GM23338 (cell line): ENCODE results near the gene DAPK1. TPM values are rescaled to one million over a fixed set of nuclear protein-coding genes. Genes with fewer than 3 reads are reported as not detected.

Experiments
- ATAC-seq: fragments of 200-7000 bp; cut with Tn5 transposase; 3 replicates; pipeline ENCODE4 v1.9.1; 2020
- DNase-seq: peaks from one replicate; pipeline ENCODE4 v3.0.0-alpha.2; 2015; ENCODE audit warnings: low spot score
- H2AFZ ChIP-seq: fragments of 200-600 bp; sonication (generic); 2 replicates; pipeline ENCODE4 v1.8.0; 2016; ENCODE audit warnings: antibody characterized with exemption, mild to moderate bottlenecking, moderate library complexity
- H3F3A ChIP-seq: fragments of 200-600 bp; sonication (generic); replicated peaks from 2 replicates; pipeline ENCODE4 v1.8.0; 2017; ENCODE audit warnings: antibody characterized with exemption, mixed run types, low read depth
- H3K27ac ChIP-seq: fragments of 200-600 bp; sonication (generic); 2 replicates; pipeline ENCODE4 v1.6.1; 2016; ENCODE audit warnings: low read depth
- H3K27me3 ChIP-seq: fragments of 200-600 bp; sonication (generic); 2 replicates; pipeline ENCODE4 v1.8.0; 2016; ENCODE audit warnings: mild to moderate bottlenecking, mixed run types, moderate library complexity; ENCODE audit not compliant: insufficient read depth
- H3K36me3 ChIP-seq: fragments of 200-600 bp; sonication (generic); 2 replicates; pipeline ENCODE4 v1.8.0; 2016; ENCODE audit warnings: mild to moderate bottlenecking; ENCODE audit not compliant: insufficient read depth
- H3K4me1 ChIP-seq: fragments of 200-600 bp; sonication (generic); 2 replicates; pipeline ENCODE4 v1.8.0; 2016; ENCODE audit warnings: mild to moderate bottlenecking, moderate library complexity; ENCODE audit not compliant: insufficient read depth
- H3K4me2 ChIP-seq: fragments of 200-600 bp; sonication (generic); 2 replicates; pipeline ENCODE4 v1.7.1; 2017; ENCODE audit warnings: mixed run types
- H3K4me3 ChIP-seq: fragments of 200-600 bp; sonication (generic); 2 replicates; pipeline ENCODE4 v1.6.1; 2016; ENCODE audit warnings: mixed run types
- H3K79me2 ChIP-seq: fragments of 200-600 bp; sonication (generic); replicated peaks from 2 replicates; pipeline ENCODE4 v1.8.0; 2017; ENCODE audit warnings: mild to moderate bottlenecking; ENCODE audit not compliant: insufficient read depth
- H3K9me2 ChIP-seq: fragments of 200-600 bp; sonication (generic); 2 replicates; pipeline ENCODE4 v1.8.0; 2017; ENCODE audit not compliant: insufficient read depth
- H4K20me1 ChIP-seq: fragments of 200-600 bp; sonication (generic); replicated peaks from 2 replicates; pipeline ENCODE4 v1.8.0; 2017; ENCODE audit warnings: mild to moderate bottlenecking; ENCODE audit not compliant: insufficient read depth
- H3K27ac Mint-ChIP-seq: 2 replicates; pipeline ENCODE4 v1.8.0; 2020; ENCODE audit warnings: inconsistent platforms, mild to moderate bottlenecking, moderate library complexity, mixed read lengths
- H3K27me3 Mint-ChIP-seq: 3 replicates; pipeline ENCODE4 v1.8.0; 2022; ENCODE audit warnings: low read depth, mild to moderate bottlenecking, moderate library complexity, mixed read lengths, inconsistent platforms; ENCODE audit not compliant: insufficient read depth, poor library complexity
- H3K36me3 Mint-ChIP-seq: 3 replicates; pipeline ENCODE4 v1.8.0; 2021; ENCODE audit warnings: low read depth, mild to moderate bottlenecking, inconsistent platforms, moderate library complexity, mixed read lengths
- H3K4me1 Mint-ChIP-seq: 3 replicates; pipeline ENCODE4 v1.8.0; 2020; ENCODE audit warnings: mild to moderate bottlenecking, inconsistent platforms, mixed read lengths
- H3K4me3 Mint-ChIP-seq: 3 replicates; pipeline ENCODE4 v1.8.0; 2021; ENCODE audit warnings: moderate library complexity, mild to moderate bottlenecking, inconsistent platforms, mixed read lengths
- H3K9me3 Mint-ChIP-seq: 3 replicates; pipeline ENCODE4 v1.8.0; 2020; ENCODE audit warnings: moderate library complexity, mild to moderate bottlenecking, inconsistent platforms, mixed read lengths
- CREB1 ChIP-seq: fragments of 250-450 bp; sonication (Bioruptor Pico); IDR thresholded peaks from 2 replicates; pipeline ENCODE4 v1.5.0; 2020; ENCODE audit warnings: low read depth, mild to moderate bottlenecking, moderate library complexity
- ETS1 ChIP-seq: IDR thresholded peaks from 2 replicates; pipeline ENCODE4 v1.6.1; 2016; ENCODE audit warnings: antibody characterized with exemption
- EZH2 ChIP-seq: fragments of 200-600 bp; sonication (generic); IDR thresholded peaks from one replicate; pipeline ENCODE4 v1.8.0; 2017; ENCODE audit warnings: antibody characterized with exemption, mild to moderate bottlenecking, low read depth; ENCODE audit not compliant: unreplicated experiment
- EZH2phosphoT487 ChIP-seq: fragments of 200-600 bp; sonication (generic); IDR thresholded peaks from one replicate; pipeline ENCODE4 v1.8.1; 2018; ENCODE audit warnings: antibody characterized with exemption; ENCODE audit not compliant: unreplicated experiment
- JUNB ChIP-seq: IDR thresholded peaks from one replicate; pipeline ENCODE4 v1.6.1; 2016; ENCODE audit warnings: antibody characterized with exemption; ENCODE audit not compliant: unreplicated experiment
- NANOG ChIP-seq: IDR thresholded peaks from 2 replicates; pipeline ENCODE4 v1.6.1; 2016; ENCODE audit warnings: antibody characterized with exemption, borderline replicate concordance
- POLR2AphosphoS5 ChIP-seq: IDR thresholded peaks from 2 replicates; pipeline ENCODE4 v1.6.1; 2016; ENCODE audit warnings: antibody characterized with exemption, low read depth
- REST ChIP-seq: IDR thresholded peaks from one replicate; pipeline ENCODE4 v1.6.1; 2018; ENCODE audit warnings: antibody characterized with exemption; ENCODE audit not compliant: unreplicated experiment
- STAT1 ChIP-seq: IDR thresholded peaks from one replicate; pipeline ENCODE4 v1.6.1; 2016; ENCODE audit warnings: antibody characterized with exemption; ENCODE audit not compliant: unreplicated experiment
- ZNF114 ChIP-seq: fragments of 250-450 bp; sonication (Bioruptor Pico); IDR thresholded peaks from 2 replicates; pipeline ENCODE4 v1.5.0; 2020; ENCODE audit warnings: mild to moderate bottlenecking, moderate library complexity
- ZNF331 ChIP-seq: fragments of 250-450 bp; sonication (Bioruptor Pico); IDR thresholded peaks from 2 replicates; pipeline ENCODE4 v1.5.0; 2020; ENCODE audit warnings: low read depth, mild to moderate bottlenecking, moderate library complexity
- polyA plus RNA-seq: library from polyadenylated mRNA; unstranded; fragments of >200 nt; fragmentation: Nextera tagmentation; extraction: Ambion mirVana; gene quantifications from 2 replicates; pipeline ENCODE4 v1.2.1, GENCODE V29; 2016
- total RNA-seq: library from RNA; depleted of rRNA; stranded (reverse); fragments of >200 nt; shearing (Covaris generic); gene quantifications from 2 replicates; pipeline ENCODE4 v1.2.3, GENCODE V29; 2014
- TF ChIP-seq, protein P1 (sequence below), 2 experiments: fragments of 200-600 bp in 1 of 2; sonication (generic) in 1 of 2; conservative IDR thresholded peaks; 2 replicates each; pipeline versions ENCODE4 v1.5.1 to v1.6.1; 2016 to 2017; ENCODE audit warnings: antibody characterized with exemption in 2 of 2, low read depth in 2 of 2, mild to moderate bottlenecking in 2 of 2, moderate library complexity in 1 of 2
- TF ChIP-seq, protein P2 (sequence below): fragments of 250-450 bp; sonication (Bioruptor Pico); IDR thresholded peaks from 2 replicates; pipeline ENCODE4 v1.5.0; 2020; ENCODE audit warnings: mild to moderate bottlenecking, moderate library complexity

Gene DAPK1
- total and polyA plus RNA-seq, 2 experiments from 2014 or later: 37.0 to 134 TPM

GRCh38 chr9:87713278-87713987, 215.8 kb downstream of the DAPK1 start:
- H3K27ac ChIP-seq: no peak overlapping the region
- no peaks in the 10 kb centered on the region for H3K4me1 ChIP-seq
- H3K4me3 ChIP-seq: no peak overlapping the region
- Mint-ChIP-seq H3K4me1 (no peaks in the 10 kb centered on the region), H3K36me3 (peaks cover 5% of the 10 kb centered on the region; the same call in 2 of the 3 replicates), H3K9me3 (no peaks in the 10 kb centered on the region), H3K4me3 (no peak overlapping the region), H3K27me3 (peaks cover 8% of the 10 kb centered on the region), H3K27ac (peak overlapping the region; percentile 75; the same call in 1 of the 2 replicates)
- no peak overlapping the region for H3K4me2 ChIP-seq
- H3K27me3 ChIP-seq: no peaks in the 10 kb centered on the region
- peaks cover 4% of the 10 kb centered on the region; the same call in 1 of the 2 replicates for H3F3A ChIP-seq
- H4K20me1 ChIP-seq: no peaks in the 10 kb centered on the region; the same call in 1 of the 2 replicates
- no peak overlapping the region for H2AFZ ChIP-seq
- no peak for TF ChIP-seq JUNB
- no peak for TF ChIP-seq NANOG
- TF ChIP-seq CREB1 (CRISPR knock-in tag): no peak
- TF ChIP-seq POLR2AphosphoS5: no peak
- no peak for TF ChIP-seq ZNF114 (CRISPR knock-in tag)
- TF ChIP-seq ZNF331 (CRISPR knock-in tag): no peak
- TF ChIP-seq ETS1: no peak
- TF ChIP-seq, protein P1, sequence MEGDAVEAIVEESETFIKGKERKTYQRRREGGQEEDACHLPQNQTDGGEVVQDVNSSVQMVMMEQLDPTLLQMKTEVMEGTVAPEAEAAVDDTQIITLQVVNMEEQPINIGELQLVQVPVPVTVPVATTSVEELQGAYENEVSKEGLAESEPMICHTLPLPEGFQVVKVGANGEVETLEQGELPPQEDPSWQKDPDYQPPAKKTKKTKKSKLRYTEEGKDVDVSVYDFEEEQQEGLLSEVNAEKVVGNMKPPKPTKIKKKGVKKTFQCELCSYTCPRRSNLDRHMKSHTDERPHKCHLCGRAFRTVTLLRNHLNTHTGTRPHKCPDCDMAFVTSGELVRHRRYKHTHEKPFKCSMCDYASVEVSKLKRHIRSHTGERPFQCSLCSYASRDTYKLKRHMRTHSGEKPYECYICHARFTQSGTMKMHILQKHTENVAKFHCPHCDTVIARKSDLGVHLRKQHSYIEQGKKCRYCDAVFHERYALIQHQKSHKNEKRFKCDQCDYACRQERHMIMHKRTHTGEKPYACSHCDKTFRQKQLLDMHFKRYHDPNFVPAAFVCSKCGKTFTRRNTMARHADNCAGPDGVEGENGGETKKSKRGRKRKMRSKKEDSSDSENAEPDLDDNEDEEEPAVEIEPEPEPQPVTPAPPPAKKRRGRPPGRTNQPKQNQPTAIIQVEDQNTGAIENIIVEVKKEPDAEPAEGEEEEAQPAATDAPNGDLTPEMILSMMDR (conservative IDR thresholded peaks at IDR 0.05; ENCODE audit: low read depth in 2 of 2): no peak
- TF ChIP-seq REST: no peak
- no peak for TF ChIP-seq STAT1
- TF ChIP-seq, protein P2, sequence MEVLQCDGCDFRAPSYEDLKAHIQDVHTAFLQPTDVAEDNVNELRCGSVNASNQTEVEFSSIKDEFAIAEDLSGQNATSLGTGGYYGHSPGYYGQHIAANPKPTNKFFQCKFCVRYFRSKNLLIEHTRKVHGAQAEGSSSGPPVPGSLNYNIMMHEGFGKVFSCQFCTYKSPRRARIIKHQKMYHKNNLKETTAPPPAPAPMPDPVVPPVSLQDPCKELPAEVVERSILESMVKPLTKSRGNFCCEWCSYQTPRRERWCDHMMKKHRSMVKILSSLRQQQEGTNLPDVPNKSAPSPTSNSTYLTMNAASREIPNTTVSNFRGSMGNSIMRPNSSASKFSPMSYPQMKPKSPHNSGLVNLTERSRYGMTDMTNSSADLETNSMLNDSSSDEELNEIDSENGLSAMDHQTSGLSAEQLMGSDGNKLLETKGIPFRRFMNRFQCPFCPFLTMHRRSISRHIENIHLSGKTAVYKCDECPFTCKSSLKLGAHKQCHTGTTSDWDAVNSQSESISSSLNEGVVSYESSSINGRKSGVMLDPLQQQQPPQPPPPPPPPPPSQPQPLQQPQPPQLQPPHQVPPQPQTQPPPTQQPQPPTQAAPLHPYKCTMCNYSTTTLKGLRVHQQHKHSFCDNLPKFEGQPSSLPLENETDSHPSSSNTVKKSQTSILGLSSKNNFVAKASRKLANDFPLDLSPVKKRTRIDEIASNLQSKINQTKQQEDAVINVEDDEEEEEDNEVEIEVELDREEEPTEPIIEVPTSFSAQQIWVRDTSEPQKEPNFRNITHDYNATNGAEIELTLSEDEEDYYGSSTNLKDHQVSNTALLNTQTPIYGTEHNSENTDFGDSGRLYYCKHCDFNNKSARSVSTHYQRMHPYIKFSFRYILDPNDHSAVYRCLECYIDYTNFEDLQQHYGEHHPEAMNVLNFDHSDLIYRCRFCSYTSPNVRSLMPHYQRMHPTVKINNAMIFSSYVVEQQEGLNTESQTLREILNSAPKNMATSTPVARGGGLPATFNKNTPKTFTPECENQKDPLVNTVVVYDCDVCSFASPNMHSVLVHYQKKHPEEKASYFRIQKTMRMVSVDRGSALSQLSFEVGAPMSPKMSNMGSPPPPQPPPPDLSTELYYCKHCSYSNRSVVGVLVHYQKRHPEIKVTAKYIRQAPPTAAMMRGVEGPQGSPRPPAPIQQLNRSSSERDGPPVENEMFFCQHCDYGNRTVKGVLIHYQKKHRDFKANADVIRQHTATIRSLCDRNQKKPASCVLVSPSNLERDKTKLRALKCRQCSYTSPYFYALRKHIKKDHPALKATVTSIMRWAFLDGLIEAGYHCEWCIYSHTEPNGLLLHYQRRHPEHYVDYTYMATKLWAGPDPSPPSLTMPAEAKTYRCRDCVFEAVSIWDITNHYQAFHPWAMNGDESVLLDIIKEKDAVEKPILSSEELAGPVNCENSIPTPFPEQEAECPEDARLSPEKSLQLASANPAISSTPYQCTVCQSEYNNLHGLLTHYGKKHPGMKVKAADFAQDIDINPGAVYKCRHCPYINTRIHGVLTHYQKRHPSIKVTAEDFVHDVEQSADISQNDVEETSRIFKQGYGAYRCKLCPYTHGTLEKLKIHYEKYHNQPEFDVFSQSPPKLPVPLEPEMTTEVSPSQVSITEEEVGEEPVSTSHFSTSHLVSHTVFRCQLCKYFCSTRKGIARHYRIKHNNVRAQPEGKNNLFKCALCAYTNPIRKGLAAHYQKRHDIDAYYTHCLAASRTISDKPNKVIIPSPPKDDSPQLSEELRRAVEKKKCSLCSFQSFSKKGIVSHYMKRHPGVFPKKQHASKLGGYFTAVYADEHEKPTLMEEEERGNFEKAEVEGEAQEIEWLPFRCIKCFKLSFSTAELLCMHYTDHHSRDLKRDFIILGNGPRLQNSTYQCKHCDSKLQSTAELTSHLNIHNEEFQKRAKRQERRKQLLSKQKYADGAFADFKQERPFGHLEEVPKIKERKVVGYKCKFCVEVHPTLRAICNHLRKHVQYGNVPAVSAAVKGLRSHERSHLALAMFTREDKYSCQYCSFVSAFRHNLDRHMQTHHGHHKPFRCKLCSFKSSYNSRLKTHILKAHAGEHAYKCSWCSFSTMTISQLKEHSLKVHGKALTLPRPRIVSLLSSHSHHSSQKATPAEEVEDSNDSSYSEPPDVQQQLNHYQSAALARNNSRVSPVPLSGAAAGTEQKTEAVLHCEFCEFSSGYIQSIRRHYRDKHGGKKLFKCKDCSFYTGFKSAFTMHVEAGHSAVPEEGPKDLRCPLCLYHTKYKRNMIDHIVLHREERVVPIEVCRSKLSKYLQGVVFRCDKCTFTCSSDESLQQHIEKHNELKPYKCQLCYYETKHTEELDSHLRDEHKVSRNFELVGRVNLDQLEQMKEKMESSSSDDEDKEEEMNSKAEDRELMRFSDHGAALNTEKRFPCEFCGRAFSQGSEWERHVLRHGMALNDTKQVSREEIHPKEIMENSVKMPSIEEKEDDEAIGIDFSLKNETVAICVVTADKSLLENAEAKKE (CRISPR knock-in tag): no peak
- TF ChIP-seq EZH2: no peak
- no peak for TF ChIP-seq EZH2phosphoT487
- DNase-seq (peak; percentile 27), ATAC-seq (no peak)
- H3K36me3 ChIP-seq: no peaks in the 10 kb centered on the region; the same call in 1 of the 2 replicates
- no peaks in the 10 kb centered on the region for H3K9me2 ChIP-seq
- no peaks in the 10 kb centered on the region for H3K79me2 ChIP-seq
